ENCODE data around the gene GPC5.

GPC5 gene

GRCh38 chr13:92164822-92165221 is 766.4 kb downstream of the GPC5 start:
- no peak for DNase-seq (ENCODE audit: low spot score)

DNA sequence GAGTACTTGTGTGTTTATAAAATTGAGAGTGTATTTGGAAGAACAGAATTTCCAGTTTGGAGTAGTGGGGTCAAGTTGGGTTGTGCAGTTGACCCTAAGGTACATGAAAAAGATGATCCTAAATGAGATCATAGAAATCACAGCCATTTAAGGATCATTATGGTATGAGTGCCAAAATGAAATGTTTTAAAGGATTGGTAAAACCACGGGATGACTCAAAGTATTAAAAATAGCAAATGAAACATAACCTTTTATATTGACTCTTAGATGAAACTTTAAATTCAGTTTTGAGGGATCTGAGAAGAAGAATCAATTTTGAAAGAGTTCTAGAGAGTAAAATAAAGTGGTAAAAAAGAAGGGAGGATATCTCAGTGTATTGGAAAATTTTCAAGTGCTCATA is 773.8 kb downstream of the GPC5 start:
- DNase-seq (ENCODE audit: low spot score) = no peak

GRCh38 chr13:92173254-92173653 is 774.8 kb downstream of the GPC5 start:
- no peak for DNase-seq (ENCODE audit: low spot score)

DNA sequence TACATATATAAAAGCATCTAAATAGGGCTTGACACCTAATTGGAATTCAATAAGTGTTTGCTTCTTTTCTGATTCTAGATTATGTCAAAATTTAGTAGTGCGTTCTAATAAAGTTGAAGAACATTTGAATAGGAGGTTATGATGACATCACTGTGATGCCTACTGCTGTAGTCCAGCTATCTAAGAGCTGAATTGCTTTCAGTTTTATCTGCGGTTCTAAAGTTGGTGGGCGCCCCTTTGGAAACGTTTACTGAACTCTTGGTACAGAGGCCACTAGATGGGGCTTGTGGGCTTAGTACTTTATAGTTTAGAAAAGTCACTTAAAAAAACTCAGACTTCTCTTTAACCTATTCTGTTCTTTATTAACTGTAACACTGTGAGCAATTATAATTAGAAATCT is 776.9 kb downstream of the GPC5 start:
- DNase-seq (ENCODE audit: low spot score) = no peak

DNA sequence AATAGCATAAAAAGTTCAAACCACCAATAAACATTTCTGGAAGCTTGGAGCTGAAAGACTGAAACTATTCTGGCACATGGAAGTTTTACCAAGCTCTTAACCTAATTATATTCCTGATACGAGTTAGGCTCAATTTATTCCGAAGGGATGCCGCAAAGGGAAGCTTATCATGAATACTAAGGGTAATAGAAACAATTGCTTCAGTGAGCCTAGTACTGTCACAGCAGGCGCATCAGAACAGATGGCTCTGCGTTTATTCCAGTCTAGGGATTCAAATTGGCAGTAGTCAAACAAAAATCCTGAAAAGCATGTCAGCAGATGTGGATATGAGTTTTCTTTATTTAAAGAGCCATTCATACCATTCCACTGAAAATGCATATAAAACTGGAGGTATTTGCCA is 779.5 kb downstream of the GPC5 start:
- no peak for DNase-seq (ENCODE audit: low spot score)

GRCh38 chr13:92179223-92179622 is 780.8 kb downstream of the GPC5 start:
- DNase-seq (ENCODE audit: low spot score) = no peak

- no peak for DNase-seq (ENCODE audit: low spot score)
Observed at GRCh38 chr13:92187378-92187989, 789.1 kb downstream of the GPC5 start.

DNA sequence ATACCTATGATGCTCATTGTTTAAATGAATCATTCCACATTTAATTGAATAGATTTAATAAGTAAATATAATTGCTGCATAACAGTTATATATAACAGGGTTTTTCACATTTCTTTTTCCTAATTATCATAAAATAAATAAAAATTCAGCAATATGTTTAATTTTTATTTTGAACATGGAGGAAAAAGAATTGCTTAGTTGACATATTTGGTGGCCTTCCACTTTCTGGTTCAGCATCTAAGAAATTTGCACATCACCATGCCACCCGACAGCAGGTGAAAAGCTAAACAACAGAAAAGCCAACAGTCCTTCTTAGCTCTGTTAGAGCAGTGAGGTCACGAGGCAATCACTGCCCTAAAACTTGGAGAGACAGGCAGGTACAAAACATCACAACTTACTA is 790.2 kb downstream of the GPC5 start:
- no peak for DNase-seq (ENCODE audit: low spot score)

DNA sequence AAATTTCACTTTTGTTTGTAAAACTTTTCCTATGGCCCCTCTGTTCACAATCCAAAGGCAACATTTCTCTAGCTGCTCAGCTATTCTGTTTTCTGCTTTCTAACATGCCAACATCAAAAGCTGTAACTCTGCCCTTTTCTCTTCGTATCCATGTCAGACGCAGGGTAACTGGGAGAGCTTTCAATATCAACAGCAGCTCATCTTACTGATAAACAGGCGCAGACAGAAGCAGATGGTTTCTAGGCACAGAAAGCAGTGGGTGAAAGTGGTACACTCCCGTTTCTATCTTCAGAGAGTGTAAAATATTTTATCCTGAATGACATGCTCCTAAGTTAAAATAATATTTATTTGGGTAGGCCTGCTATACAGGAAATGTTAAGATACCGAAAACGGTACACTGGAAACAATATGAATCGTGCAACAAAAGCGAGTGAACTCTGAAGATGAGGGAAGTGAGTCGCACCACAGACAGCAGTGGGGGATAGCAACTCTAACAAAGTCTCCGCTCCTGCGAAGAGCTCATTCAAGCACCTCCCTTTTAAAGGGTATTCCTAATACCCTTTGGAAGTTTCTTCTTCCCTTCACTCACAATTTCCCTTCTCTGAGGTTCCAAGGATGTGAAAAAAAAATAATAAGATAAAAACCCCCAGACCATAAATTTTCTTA is 798.3 kb downstream of the GPC5 start:
- DNase-seq (ENCODE audit: low spot score) = no peak

DNA sequence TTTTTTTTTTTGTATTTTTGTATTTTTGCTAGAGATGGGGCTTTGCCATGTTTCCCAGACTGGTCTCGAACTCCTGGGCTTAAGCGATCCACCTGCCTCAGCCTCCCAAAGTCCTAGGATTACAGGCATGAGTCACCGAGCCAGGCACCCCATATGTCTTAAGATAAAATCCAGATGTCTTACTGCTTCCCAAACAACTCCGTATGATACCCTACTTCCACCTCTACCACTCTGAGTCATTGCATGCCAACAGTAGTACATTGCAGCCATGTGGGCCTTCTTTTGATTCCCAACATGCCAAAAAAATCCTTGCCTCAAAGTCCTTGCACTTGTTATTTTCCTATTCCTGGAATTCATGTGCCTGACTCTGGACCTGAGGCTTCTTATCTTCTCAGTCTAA is 799.2 kb downstream of the GPC5 start:
- no peak for DNase-seq (ENCODE audit: low spot score)

- DNase-seq (ENCODE audit: low spot score) = no peak
Observed at GRCh38 chr13:92218615-92219014, 820.2 kb downstream of the GPC5 start.

DNA sequence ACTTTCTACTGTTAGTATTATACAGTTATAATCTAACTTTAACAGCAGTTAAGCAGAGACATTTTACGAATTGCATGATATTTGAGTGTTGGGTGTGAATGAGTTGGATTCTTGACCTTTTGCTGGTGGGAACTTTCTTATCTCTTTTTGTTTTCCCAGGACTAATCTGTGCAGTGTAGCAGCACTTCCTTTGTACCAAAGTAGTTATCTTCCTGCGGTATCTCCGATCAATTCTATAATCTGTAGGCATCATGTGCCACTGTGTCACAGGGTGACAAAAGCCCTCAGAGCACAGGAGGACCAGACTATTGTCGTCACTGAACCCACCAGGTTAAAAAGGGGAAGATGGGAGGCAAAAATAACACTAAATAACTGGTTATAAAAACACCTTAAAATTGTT is 823.5 kb downstream of the GPC5 start:
- no peak for DNase-seq (ENCODE audit: low spot score)

DNA sequence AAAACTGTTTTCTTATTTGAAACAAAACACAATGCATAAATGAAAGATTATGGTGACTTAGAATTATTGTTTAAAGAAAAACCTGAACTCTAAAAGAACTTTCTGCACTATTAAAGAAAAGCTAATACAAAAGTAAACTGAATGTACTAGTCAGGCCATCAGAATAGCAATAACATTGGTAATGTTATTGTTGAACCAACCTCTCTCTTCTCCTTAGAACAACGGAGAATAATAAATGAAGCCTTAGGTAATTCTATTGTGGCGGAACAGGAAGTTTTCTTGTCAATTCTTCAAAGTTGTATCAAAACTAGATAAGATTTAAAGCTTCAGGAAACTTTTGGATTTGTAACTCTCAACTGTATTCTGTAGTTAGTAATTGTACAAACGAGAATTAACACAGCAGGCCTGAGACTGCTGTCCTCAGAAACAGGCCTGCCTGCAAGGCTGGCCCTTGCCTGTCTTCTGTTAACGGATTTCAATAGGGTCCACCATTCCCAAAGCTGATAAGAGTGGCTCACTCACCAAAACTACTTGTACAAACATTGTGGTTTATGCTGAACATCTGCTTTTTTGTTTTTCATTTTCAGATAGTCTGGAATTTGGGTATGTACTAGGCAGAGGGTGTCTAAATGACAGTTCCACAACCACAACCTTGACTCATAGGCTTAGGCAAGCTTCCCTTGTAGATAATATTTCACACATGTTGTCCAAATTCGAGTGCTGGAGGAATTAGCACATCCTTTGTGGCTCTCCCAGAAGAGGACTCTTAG is 825.8 kb downstream of the GPC5 start:
- no peak for DNase-seq (ENCODE audit: low spot score)

DNA sequence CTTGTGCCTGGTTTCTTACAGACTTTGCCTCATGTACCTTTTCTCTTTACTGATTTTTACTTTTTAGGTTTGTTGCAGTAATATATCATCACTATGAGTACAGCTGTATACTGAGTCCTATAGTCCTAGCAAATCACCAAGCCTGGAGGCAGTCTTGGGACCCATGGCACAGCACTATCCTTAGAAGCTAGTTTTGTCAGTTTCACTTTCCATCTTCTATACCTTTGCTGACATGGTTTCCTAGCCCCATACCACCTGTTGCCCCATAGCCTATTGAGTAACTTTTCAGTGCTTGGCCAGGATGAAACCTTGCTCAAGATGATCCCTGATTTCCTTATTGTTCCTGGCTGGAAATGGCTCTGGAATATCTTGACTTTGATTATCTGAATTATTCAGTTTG is 826.4 kb downstream of the GPC5 start:
- no peak for DNase-seq (ENCODE audit: low spot score)

DNA sequence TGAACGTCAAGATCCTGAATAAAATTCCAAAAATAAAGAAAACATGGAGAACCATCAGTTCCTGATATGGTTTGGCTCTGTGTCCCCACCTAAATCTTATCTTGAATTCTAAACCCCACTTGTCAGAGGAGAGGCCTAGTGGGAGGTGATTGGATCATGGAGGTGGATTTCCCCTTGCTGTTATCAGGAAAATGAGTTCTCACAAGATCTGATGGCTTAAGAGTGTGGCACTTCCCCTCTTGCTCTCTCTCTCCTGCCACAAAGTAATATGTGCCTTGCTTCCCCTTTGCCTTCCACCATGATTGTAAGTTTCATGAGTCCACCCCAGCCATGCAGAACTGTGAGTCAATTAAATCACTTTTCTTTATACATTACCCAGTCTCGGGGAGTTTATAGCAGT is 827.4 kb downstream of the GPC5 start:
- DNase-seq (ENCODE audit: low spot score) = no peak

GRCh38 chr13:92232871-92233270 is 834.5 kb downstream of the GPC5 start:
- DNase-seq (ENCODE audit: low spot score) = no peak

DNA sequence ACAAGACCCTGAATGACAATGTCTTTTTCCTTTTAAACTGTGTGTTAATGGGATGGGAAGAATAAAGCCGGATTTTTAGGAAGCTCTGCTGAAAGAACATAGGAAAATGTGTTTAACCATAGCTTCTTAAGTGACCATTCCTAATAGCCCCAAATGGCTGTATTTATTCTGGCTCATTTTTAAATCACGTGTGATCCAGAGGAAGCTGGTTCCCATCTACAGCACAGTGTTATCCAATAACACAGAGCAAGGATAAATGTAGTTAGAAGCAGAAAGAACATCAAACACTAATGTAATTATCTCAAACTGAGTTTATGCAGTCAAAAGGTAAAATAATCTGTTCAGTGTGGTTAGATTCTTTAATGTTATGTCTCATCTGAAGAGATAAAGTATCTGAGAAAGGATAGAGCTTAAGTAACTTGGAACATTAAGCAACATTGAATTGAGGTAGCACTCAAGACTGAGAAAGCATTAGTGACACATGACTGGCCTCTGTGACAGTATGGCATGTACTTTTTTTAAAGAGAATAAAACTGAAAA is 853.3 kb downstream of the GPC5 start:
- no peak for DNase-seq (ENCODE audit: low spot score)

DNA sequence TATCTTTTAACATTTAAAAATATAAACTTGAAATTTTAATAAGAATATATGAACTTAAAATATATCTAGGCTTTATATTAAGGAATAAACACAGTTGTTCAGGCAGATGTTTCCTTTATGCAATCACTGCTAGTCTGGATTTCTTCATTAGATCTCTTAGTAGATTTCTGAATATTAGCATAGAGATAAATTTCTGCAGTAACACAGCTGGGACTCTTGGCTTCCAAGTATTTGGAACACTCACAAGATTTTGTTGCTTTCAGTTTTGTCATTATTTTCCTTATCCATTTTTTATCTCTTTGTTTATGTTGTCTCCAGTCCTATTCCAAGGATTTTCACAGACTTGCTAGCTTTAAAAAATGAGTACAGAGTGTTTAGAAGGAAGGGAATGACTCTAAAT is 857.1 kb downstream of the GPC5 start:
- DNase-seq (ENCODE audit: low spot score) = no peak

DNA sequence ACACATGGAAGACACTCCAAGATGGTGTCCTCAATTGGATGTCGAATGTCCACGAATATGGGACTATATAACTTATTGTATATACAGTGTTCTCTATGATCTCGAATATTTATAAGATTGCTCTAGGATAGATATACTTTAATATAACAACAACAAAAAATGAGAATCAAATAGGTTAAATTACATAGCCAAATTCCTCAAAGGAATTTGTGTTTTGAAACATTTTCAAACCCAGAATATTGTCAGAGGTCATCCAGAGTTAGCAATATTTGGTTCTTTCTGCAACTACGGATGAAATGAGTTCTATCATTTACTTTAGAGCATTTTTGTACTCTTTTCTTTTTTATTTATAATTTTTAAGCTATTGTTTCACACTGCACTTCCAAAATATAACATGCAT is 857.8 kb downstream of the GPC5 start:
- no peak for DNase-seq (ENCODE audit: low spot score)

GRCh38 chr13:92259046-92259445 is 860.6 kb downstream of the GPC5 start:
- DNase-seq (ENCODE audit: low spot score) = no peak

- DNase-seq (ENCODE audit: low spot score) = no peak
Observed at GRCh38 chr13:92259523-92259922, 861.1 kb downstream of the GPC5 start.

GRCh38 chr13:92260363-92260762 is 861.9 kb downstream of the GPC5 start:
- DNase-seq (ENCODE audit: low spot score) = no peak

GRCh38 chr13:92262100-92262788 is 863.8 kb downstream of the GPC5 start:
- no peak for DNase-seq (ENCODE audit: low spot score)

Data from left forelimb (tissue), 1 donor.